ENCODE measurements around the gene CHPF2.

Gene CHPF2

GRCh38 chr7:151232091-151232916, at the start of gene CHPF2:
Gene CHPF2 (plus strand): TSS chr7:151232483. CDS start chr7:151234012, 1,529 bp downstream.
- peak; percentile 81 for DNase-seq

- DNase-seq = no peak
Measured at GRCh38 chr7:151185762-151186639, 46.3 kb upstream of the CHPF2 start.

- no peak for DNase-seq
Measured at GRCh38 chr7:151186640-151187408, 45.5 kb upstream of the CHPF2 start, which contains the start of gene ASB10. Gene ASB10 (minus strand): TSS chr7:151187250. CDS start chr7:151187130, 120 bp downstream.

- no peak for DNase-seq
Measured at GRCh38 chr7:151187409-151188251, 44.7 kb upstream of the CHPF2 start.

- no peak for DNase-seq
Measured at GRCh38 chr7:151188252-151188542, 44.1 kb upstream of the CHPF2 start.

GRCh38 chr7:151189038-151189437, 43.2 kb upstream of the CHPF2 start:
- no peak for DNase-seq

GRCh38 chr7:151191544-151191943, 40.7 kb upstream of the CHPF2 start:
- DNase-seq = no peak

GRCh38 chr7:151192002-151192539, 40.2 kb upstream of the CHPF2 start:
- DNase-seq = no peak

- no peak for DNase-seq
Measured at GRCh38 chr7:151193203-151193978, 38.9 kb upstream of the CHPF2 start.

- DNase-seq = no peak
Measured at GRCh38 chr7:151194188-151194587, 38.1 kb upstream of the CHPF2 start.

GRCh38 chr7:151195616-151196450, 36.5 kb upstream of the CHPF2 start:
- DNase-seq = no peak

- no peak for DNase-seq
Measured at GRCh38 chr7:151197932-151198331, 34.4 kb upstream of the CHPF2 start.

GRCh38 chr7:151198945-151199848, 33.1 kb upstream of the CHPF2 start:
- no peak for DNase-seq

GRCh38 chr7:151201344-151201743, 30.9 kb upstream of the CHPF2 start:
- DNase-seq = no peak

- DNase-seq = no peak
Measured at GRCh38 chr7:151201751-151202150, 30.5 kb upstream of the CHPF2 start.

GRCh38 chr7:151202836-151203235, 29.4 kb upstream of the CHPF2 start:
- DNase-seq = no peak

- DNase-seq = no peak
Measured at GRCh38 chr7:151204383-151205032, 27.8 kb upstream of the CHPF2 start.

- no peak for DNase-seq
Measured at GRCh38 chr7:151205730-151206129, 26.6 kb upstream of the CHPF2 start.
